CD14-positive monocyte (primary cell): ENCODE results near the gene CDC42BPB. TPM values are rescaled to one million over a fixed set of nuclear protein-coding genes. Genes with fewer than 3 reads are reported as not detected.
A peak's percentile ranks its signal among the peaks of the same experiment; 100 is the strongest.

Source experiments
- DNase-seq, 3 donors: peaks; one replicate each; pipeline ENCODE4 v3.0.0-alpha.2; 2011 to 2022
- H2AFZ ChIP-seq: 2 replicates; pipeline ENCODE4 v1.6.0; 2012; ENCODE audit warnings: mild to moderate bottlenecking, low read depth, low read length, inconsistent platforms; ENCODE audit not compliant: insufficient read depth, poor library complexity, severe bottlenecking
- H3K27ac ChIP-seq, 2 donors: 1 replicate in 1 of 2; 2 replicates in 1 of 2; pipeline ENCODE4 v1.5.1; 2012 to 2013; ENCODE audit warnings: low read length in 2 of 2, control low read depth in 1 of 2, inconsistent platforms in 1 of 2, low read depth in 1 of 2, mild to moderate bottlenecking in 1 of 2
- H3K27me3 ChIP-seq, 2 donors: one replicate each; pipeline versions ENCODE4 v1.6.0 to v1.6.1; 2011 to 2013; ENCODE audit warnings: low read length in 2 of 2; ENCODE audit not compliant: control insufficient read depth in 2 of 2, insufficient read depth in 2 of 2
- H3K36me3 ChIP-seq, 2 donors: replicated peaks in 1 of 2; 1 replicate in 1 of 2; 2 replicates in 1 of 2; pipeline versions ENCODE4 v1.5.1 to v1.6.1; 2012 to 2013; ENCODE audit warnings: low read length in 2 of 2, control low read depth in 1 of 2, inconsistent platforms in 1 of 2, mild to moderate bottlenecking in 1 of 2; ENCODE audit not compliant: insufficient read depth in 2 of 2, control insufficient read depth in 1 of 2
- H3K4me1 ChIP-seq, 2 donors: 1 replicate in 1 of 2; 2 replicates in 1 of 2; pipeline versions ENCODE4 v1.5.1 to v1.6.1; 2012 to 2013; ENCODE audit warnings: low read length in 2 of 2, control low read depth in 1 of 2, inconsistent platforms in 1 of 2, mild to moderate bottlenecking in 1 of 2, moderate library complexity in 1 of 2; ENCODE audit not compliant: insufficient read depth in 2 of 2, control insufficient read depth in 1 of 2
- H3K4me2 ChIP-seq: replicated peaks from 2 replicates; pipeline ENCODE3; 2012; ENCODE audit warnings: low read length, moderate library complexity, mild to moderate bottlenecking; ENCODE audit not compliant: poor library complexity, severe bottlenecking; ENCODE audit errors: extremely low read depth
- H3K4me3 ChIP-seq, 3 experiments: fragments of 200-600 bp in 1 of 3; sonication (generic) in 1 of 3; replicated peaks in 1 of 3; 1 replicate in 2 of 3; 2 replicates in 1 of 3; pipeline ENCODE4 v1.5.1; 2011 to 2013; ENCODE audit warnings: low read length in 3 of 3, mild to moderate bottlenecking in 3 of 3, control low read depth in 2 of 3, low read depth in 2 of 3, inconsistent platforms in 1 of 3, moderate library complexity in 1 of 3
- H3K79me2 ChIP-seq: 2 replicates; pipeline ENCODE4 v1.6.0; 2012; ENCODE audit warnings: mild to moderate bottlenecking, control low read depth, inconsistent platforms, low read length, moderate library complexity; ENCODE audit not compliant: insufficient read depth
- H3K9ac ChIP-seq: 2 replicates; pipeline ENCODE4 v1.6.0; 2017; ENCODE audit warnings: low read length, mild to moderate bottlenecking; ENCODE audit not compliant: insufficient read depth, poor library complexity, severe bottlenecking
- H3K9me3 ChIP-seq, 2 donors: replicated peaks in 1 of 2; 1 replicate in 1 of 2; 2 replicates in 1 of 2; pipeline versions ENCODE4 v1.5.1 to v1.6.1; 2012 to 2013; ENCODE audit warnings: low read length in 2 of 2, control low read depth in 1 of 2; ENCODE audit not compliant: control insufficient read depth in 1 of 2, insufficient read depth in 1 of 2
- H4K20me1 ChIP-seq: 2 replicates; pipeline ENCODE4 v1.6.0; 2012; ENCODE audit warnings: mild to moderate bottlenecking, low read length, control low read depth, moderate library complexity; ENCODE audit not compliant: insufficient read depth
- H3K27ac Mint-ChIP-seq, 7 donors: one replicate each; pipeline ENCODE4 v1.8.0; 2020; ENCODE audit warnings: mild to moderate bottlenecking in 7 of 7, mixed read lengths in 7 of 7, moderate library complexity in 6 of 7, inconsistent platforms in 2 of 7
- H3K27me3 Mint-ChIP-seq, 3 donors: one replicate each; pipeline ENCODE4 v1.8.0; 2021 to 2022; ENCODE audit warnings: low read depth in 3 of 3, mild to moderate bottlenecking in 3 of 3, mixed read lengths in 3 of 3, moderate library complexity in 3 of 3, inconsistent platforms in 1 of 3
- H3K36me3 Mint-ChIP-seq, 2 donors: one replicate each; pipeline ENCODE4 v1.8.0; 2020; ENCODE audit warnings: mixed read lengths in 2 of 2, inconsistent platforms in 1 of 2, mild to moderate bottlenecking in 1 of 2
- H3K4me1 Mint-ChIP-seq: one replicate; pipeline ENCODE4 v1.8.0; 2020; ENCODE audit warnings: mild to moderate bottlenecking, mixed read lengths
- H3K4me3 Mint-ChIP-seq, 2 donors: one replicate each; pipeline ENCODE4 v1.8.0; 2020; ENCODE audit warnings: mild to moderate bottlenecking in 2 of 2, mixed read lengths in 2 of 2, moderate library complexity in 1 of 2
- H3K9me3 Mint-ChIP-seq, 7 donors: one replicate each; pipeline ENCODE4 v1.8.0; 2020 to 2022; ENCODE audit warnings: mixed read lengths in 7 of 7, mild to moderate bottlenecking in 6 of 7, moderate library complexity in 6 of 7, inconsistent platforms in 2 of 7
- CTCF ChIP-seq: fragments of 200-600 bp; IDR thresholded peaks from one replicate; pipeline ENCODE4 v1.8.0; 2022; ENCODE audit warnings: antibody characterized with exemption, mild to moderate bottlenecking
- WGBS: methylation state at CpG from one replicate; pipeline ENCODE4 v1.1.5; 2013; ENCODE audit warnings: missing lambda C conversion rate; ENCODE audit not compliant: insufficient coverage; 5-methylcytosine and 5-hydroxymethylcytosine counted together
- intact Hi-C, 2 donors: fragments of 100-400 bp; cut with micrococcal nuclease; formaldehyde crosslinking; loops; one replicate each; pipeline versions ENCODE4 v1.15.0 to v1.15.1; 2023
- polyA plus RNA-seq, 3 donors: library from polyadenylated mRNA; depleted of rRNA in 1 of 3; unstranded in 2 of 3; stranded (reverse) in 1 of 3; fragments of 300-500 nt in 2 of 3; fragments of >200 nt in 1 of 3; fragmentation: Illumina TruSeq in 2 of 3; gene quantifications; 1 replicate in 2 of 3; 2 replicates in 1 of 3; pipeline ENCODE4 v1.2.3, GENCODE V29; 2012 to 2021

Gene CDC42BPB
- polyA plus RNA-seq, 3 donors = 0.25 to 19.0 (median 0.60) TPM

DNA sequence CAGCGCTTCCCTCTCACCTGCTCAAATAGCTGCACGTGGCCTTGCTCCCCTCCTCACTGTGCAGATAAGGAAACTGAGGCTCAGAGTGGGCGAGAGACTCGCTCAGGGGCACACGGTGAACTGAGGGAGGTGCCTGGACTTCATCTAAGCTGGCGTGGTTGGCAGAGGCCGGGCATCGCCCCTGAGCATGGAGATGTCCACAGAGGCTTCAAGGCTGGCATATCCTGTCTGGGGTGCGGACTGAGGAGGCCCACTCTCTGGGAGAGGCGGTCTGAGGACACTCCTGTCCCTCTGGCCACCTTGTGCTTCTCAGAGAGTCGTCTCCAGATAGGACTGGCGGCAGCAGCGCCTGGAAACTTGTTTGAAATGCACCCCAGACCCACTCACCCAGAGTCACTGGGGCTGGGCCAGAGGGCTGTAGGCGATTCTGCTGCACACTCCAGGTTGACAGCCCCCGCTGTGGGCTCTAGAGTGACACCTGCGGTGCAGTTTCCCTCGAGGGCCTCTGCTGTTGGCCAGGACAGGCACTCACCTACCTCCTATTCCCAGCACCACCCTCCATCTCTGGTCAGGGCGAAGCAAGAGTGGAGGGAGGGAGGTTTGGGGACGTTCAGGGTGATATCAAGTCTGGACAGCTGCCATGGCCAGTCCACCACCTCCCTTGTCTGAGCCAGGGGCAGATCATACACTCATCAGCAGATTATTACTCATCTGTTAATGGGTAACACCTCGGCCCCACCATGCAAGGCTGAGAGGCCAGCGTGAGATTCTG lies 15.4 kb upstream of the CDC42BPB start:
- no peaks in the 10 kb centered on the region for H3K4me1 Mint-ChIP-seq
- no peak overlapping the region for H3K27ac Mint-ChIP-seq
- peaks cover 7 to 43% (median 22%) of the 10 kb centered on the region in 3 donors for H3K27me3 Mint-ChIP-seq
- H3K4me1 ChIP-seq = peaks cover 9 to 13% of the 10 kb centered on the region in 2 donors
- H3K36me3 Mint-ChIP-seq = no peaks in the 10 kb centered on the region
- H3K27me3 ChIP-seq = peaks cover 0 to 21% of the 10 kb centered on the region in 2 donors
- intact Hi-C loops = loop anchor here in 1 of 2 donors (10.0 kb wide), 1 partner anchor 112 kb away; no protein-coding TSS in a partner anchor
- peaks cover 0 to 3% (median 0%) of the 10 kb centered on the region in 7 donors for H3K9me3 Mint-ChIP-seq
- TF ChIP-seq CTCF = no peak
- no peaks in the 10 kb centered on the region for H3K79me2 ChIP-seq
- H4K20me1 ChIP-seq = no peaks in the 10 kb centered on the region
- no peak overlapping the region for H3K4me3 ChIP-seq
- H2AFZ ChIP-seq = no peak overlapping the region
- H3K4me2 ChIP-seq = no peak overlapping the region
- no peak overlapping the region for H3K9ac ChIP-seq
- no peaks in the 10 kb centered on the region for H3K36me3 ChIP-seq
- no peak overlapping the region for H3K4me3 Mint-ChIP-seq
- 92% methylated on average over 17 of the region's 21 CpGs for WGBS
- no peaks in the 10 kb centered on the region for H3K9me3 ChIP-seq
- no peak overlapping the region for H3K27ac ChIP-seq
- peak in 1 of 3 donors; percentile 4 for DNase-seq

- no peak overlapping the region for H3K4me2 ChIP-seq
- no peaks in the 10 kb centered on the region for H3K36me3 ChIP-seq
- Mint-ChIP-seq H3K9me3 (peaks cover 0 to 3% (median 0%) of the 10 kb centered on the region in 7 donors), H3K36me3 (no peaks in the 10 kb centered on the region), H3K27ac (no peak overlapping the region), H3K4me1 (peaks cover 5% of the 10 kb centered on the region), H3K4me3 (no peak overlapping the region), H3K27me3 (peaks cover 7 to 45% (median 27%) of the 10 kb centered on the region in 3 donors)
- H3K9me3 ChIP-seq = no peaks in the 10 kb centered on the region
- intact Hi-C loops = loop anchor here in 1 of 2 donors (10.0 kb wide), 1 partner anchor 113 kb away; no protein-coding TSS in a partner anchor
- no peak overlapping the region for H3K4me3 ChIP-seq
- no peak overlapping the region for H3K27ac ChIP-seq
- TF ChIP-seq CTCF = no peak
- peaks cover 9 to 12% of the 10 kb centered on the region in 2 donors for H3K4me1 ChIP-seq
- H3K79me2 ChIP-seq = no peaks in the 10 kb centered on the region
- 81% methylated on average over 24 of the region's 32 CpGs for WGBS
- H3K9ac ChIP-seq = no peak overlapping the region
- no peaks in the 10 kb centered on the region for H4K20me1 ChIP-seq
- H2AFZ ChIP-seq = no peak overlapping the region
- peak in 1 of 3 donors; percentile 4 for DNase-seq
- peaks cover 0 to 21% of the 10 kb centered on the region in 2 donors for H3K27me3 ChIP-seq
These were observed 14.3 kb upstream of the CDC42BPB start for GRCh38 chr14:103071544-103072251.
